Measurements from ENCODE around the gene SEH1L. TPM values are rescaled to one million over a fixed set of nuclear protein-coding genes. Genes with fewer than 3 reads are reported as not detected.
"Not testable (repeated sequence)": the region's sequence is repeated elsewhere in the genome, so short reads cannot be mapped to it uniquely, and the experiment has no call there.

SEH1L gene
- total RNA-seq, 1 donor from 2014 or later: 108 TPM

- H3K36me3 ChIP-seq (ENCODE audit: control insufficient read depth, insufficient read depth, low read length): peaks cover 13% of the 10 kb centered on the region
- no peak for FAIRE-seq
- no peaks in the 10 kb centered on the region for H3K27me3 ChIP-seq (ENCODE audit: control insufficient read depth, insufficient read depth, low read length)
- no peak for TF ChIP-seq CTCF (IDR thresholded peaks at IDR 0.05; ENCODE audit: insufficient read depth, low read length, severe bottlenecking)
- no peak for DNase-seq (ENCODE audit: low read depth)
- no peak overlapping the region for H3K4me3 ChIP-seq (ENCODE audit: low read depth, low read length)
Measured at GRCh38 chr18:12963069-12963468, 15.3 kb downstream of the SEH1L start.

- Histone ChIP-seq H3K36me3 (ENCODE audit: control insufficient read depth, insufficient read depth, low read length) (peaks cover 16% of the 10 kb centered on the region), H3K27me3 (ENCODE audit: control insufficient read depth, insufficient read depth, low read length) (no peaks in the 10 kb centered on the region), H3K4me3 (ENCODE audit: low read depth, low read length) (no peak overlapping the region)
- FAIRE-seq: no peak
- TF ChIP-seq CTCF (IDR thresholded peaks at IDR 0.05; ENCODE audit: insufficient read depth, low read length, severe bottlenecking): no peak
- DNase-seq (ENCODE audit: low read depth): no peak
Measured at GRCh38 chr18:12968115-12968514, 20.3 kb downstream of the SEH1L start.

- TF ChIP-seq CTCF (IDR thresholded peaks at IDR 0.05; ENCODE audit: insufficient read depth, low read length, severe bottlenecking): no peak
- DNase-seq (ENCODE audit: low read depth): no peak
- Histone ChIP-seq H3K36me3 (ENCODE audit: control insufficient read depth, insufficient read depth, low read length) (peaks cover 15% of the 10 kb centered on the region), H3K27me3 (ENCODE audit: control insufficient read depth, insufficient read depth, low read length) (no peaks in the 10 kb centered on the region), H3K4me3 (ENCODE audit: low read depth, low read length) (no peak overlapping the region)
- no peak for FAIRE-seq
Measured at GRCh38 chr18:12968619-12969018, 20.8 kb downstream of the SEH1L start.

GRCh38 chr18:12973562-12974213, 25.9 kb downstream of the SEH1L start:
- FAIRE-seq: no peak
- H3K36me3 ChIP-seq (ENCODE audit: control insufficient read depth, insufficient read depth, low read length): peaks cover 17% of the 10 kb centered on the region
- no peak for TF ChIP-seq CTCF (IDR thresholded peaks at IDR 0.05; ENCODE audit: insufficient read depth, low read length, severe bottlenecking)
- H3K27me3 ChIP-seq (ENCODE audit: control insufficient read depth, insufficient read depth, low read length): no peaks in the 10 kb centered on the region
- H3K4me3 ChIP-seq (ENCODE audit: low read depth, low read length): no peak overlapping the region
- DNase-seq (ENCODE audit: low read depth): peak; percentile 51

GRCh38 chr18:12975488-12975887, 27.7 kb downstream of the SEH1L start:
- DNase-seq (ENCODE audit: low read depth) (no peak), FAIRE-seq (no peak)
- Histone ChIP-seq H3K4me3 (ENCODE audit: low read depth, low read length) (no peak overlapping the region), H3K27me3 (ENCODE audit: control insufficient read depth, insufficient read depth, low read length) (no peaks in the 10 kb centered on the region), H3K36me3 (ENCODE audit: control insufficient read depth, insufficient read depth, low read length) (peaks cover 16% of the 10 kb centered on the region)
- TF ChIP-seq CTCF (IDR thresholded peaks at IDR 0.05; ENCODE audit: insufficient read depth, low read length, severe bottlenecking): no peak

- Histone ChIP-seq H3K36me3 (ENCODE audit: control insufficient read depth, insufficient read depth, low read length) (peaks cover 15% of the 10 kb centered on the region), H3K27me3 (ENCODE audit: control insufficient read depth, insufficient read depth, low read length) (no peaks in the 10 kb centered on the region), H3K4me3 (ENCODE audit: low read depth, low read length) (no peak overlapping the region)
- DNase-seq (ENCODE audit: low read depth) (no peak), FAIRE-seq (no peak)
- no peak for TF ChIP-seq CTCF (IDR thresholded peaks at IDR 0.05; ENCODE audit: insufficient read depth, low read length, severe bottlenecking)
Measured at GRCh38 chr18:12976305-12976704, 28.5 kb downstream of the SEH1L start.

- H3K27me3 ChIP-seq (ENCODE audit: control insufficient read depth, insufficient read depth, low read length); FAIRE-seq; H3K36me3 ChIP-seq (ENCODE audit: control insufficient read depth, insufficient read depth, low read length); DNase-seq (ENCODE audit: low read depth); H3K4me3 ChIP-seq (ENCODE audit: low read depth, low read length): not testable (repeated sequence)
Measured at GRCh38 chr18:12980065-12980464, 32.3 kb downstream of the SEH1L start.
